GM19240 (cell line): ENCODE results near the gene GGCT.
"Not testable (repeated sequence)": the region's sequence is repeated elsewhere in the genome, so short reads cannot be mapped to it uniquely, and the experiment has no call there.

ENCODE experiments used
- DNase-seq: peaks from one replicate; pipeline ENCODE4 v3.0.0; 2011; ENCODE audit warnings: low spot score; ENCODE audit not compliant: insufficient read length

GGCT gene

DNA sequence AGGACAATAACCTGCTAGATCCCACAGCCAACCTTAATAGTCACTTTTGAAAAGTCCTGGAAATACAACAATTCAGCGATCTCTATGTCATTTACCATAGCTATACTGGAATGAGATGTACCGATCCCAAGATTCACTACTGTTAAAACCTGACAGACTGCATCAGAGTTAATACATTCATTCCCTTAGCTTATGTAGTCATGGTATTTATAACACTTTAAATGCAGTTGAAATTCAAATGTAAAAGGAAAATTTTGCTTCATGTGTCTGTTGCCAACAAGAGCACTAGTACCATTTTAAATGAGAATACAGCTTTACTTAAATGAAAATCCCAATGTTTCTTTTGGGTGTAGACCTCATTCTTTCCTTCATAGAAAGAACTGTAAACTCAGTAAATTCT, 11.1 kb upstream of the GGCT start:
- no peak for DNase-seq

DNA sequence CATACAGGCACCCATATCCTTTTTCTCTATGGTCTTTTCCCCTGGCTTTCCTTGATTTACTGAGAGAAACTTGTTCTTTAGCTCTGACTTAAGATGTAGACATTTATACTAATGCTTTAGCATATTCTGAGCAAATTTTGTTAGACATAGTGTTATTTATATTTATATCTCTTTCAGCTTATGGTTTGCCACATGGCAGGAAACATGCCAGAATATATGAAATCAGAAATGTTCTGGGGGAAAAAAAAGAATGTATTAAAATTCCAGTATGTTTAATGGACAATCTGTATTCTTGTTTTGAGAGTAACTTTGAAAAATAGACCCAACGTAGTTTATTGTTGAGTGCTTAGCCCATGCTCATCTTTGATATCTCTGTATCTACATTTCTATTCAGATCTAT, 10.1 kb upstream of the GGCT start:
- no peak for DNase-seq

DNA sequence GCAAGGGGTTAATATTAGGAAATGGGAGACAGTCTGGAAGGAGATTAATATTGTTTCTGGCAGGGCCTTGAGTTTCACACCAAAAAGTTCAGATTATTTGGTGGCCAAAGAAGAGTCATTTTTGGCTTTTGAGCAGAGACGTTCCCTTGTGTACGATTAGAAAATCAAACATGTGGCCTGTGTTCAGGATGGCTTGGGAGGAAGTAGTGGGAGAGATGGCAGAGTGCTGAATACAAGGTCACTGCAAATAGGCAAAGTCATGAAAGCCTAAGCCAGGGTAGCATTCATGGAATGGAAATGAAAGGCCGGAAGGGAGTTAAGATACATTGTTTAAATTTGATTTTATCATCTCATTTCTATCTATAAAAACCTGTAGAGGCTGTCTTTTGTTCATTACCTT, 9.5 kb upstream of the GGCT start:
- no peak for DNase-seq

DNA sequence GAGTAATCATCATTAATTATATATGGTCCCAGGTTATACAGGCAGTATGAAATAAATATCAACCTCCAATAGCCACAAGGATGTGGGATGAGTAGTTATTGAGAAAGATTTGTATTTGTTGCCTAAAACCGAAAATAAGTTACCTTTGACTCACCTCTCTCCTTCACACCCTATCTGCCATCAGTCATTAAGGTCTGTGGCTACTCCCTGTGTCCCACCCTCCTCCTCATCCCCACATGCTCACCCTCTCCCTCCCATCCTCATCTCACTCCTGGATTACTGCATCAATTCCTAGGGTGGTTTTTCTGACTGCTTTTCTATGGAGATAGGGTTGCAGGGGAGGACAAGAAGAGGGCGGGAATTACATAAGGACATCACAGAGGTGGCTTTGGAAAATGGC, 9.1 kb upstream of the GGCT start:
- no peak for DNase-seq

DNA sequence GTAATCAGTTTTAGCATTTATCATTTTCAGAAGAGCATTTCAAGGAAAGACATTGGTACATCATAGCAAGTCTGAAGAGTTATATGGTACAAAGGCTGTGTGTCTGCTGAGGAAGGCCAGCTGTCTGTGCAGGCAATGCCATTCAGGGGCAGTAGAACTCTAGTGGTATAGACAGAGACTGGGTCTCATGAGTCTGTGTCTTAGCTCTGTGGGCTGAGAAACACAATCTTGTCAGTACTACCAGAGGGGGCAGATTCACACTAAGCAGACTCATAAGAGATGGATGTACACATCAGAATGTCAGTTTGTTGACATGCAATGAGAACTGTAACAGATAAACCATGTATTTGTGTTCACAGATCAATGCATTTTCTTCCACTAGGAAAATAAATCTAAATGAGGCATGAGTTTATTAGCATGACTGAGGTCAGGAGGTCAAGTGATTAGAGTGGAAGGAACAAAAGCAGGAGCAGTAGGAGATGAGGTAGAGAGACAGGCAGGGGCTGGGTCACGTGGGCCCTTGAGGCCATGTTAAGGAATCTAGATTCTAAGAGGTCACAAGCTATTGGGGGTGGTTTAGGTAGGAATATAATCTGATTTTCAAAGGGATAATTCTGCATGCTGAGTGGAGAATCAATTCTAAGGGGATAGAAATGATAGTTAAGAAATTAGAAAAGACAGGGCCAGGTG, 7.5 kb upstream of the GGCT start:
- DNase-seq: no peak

DNA sequence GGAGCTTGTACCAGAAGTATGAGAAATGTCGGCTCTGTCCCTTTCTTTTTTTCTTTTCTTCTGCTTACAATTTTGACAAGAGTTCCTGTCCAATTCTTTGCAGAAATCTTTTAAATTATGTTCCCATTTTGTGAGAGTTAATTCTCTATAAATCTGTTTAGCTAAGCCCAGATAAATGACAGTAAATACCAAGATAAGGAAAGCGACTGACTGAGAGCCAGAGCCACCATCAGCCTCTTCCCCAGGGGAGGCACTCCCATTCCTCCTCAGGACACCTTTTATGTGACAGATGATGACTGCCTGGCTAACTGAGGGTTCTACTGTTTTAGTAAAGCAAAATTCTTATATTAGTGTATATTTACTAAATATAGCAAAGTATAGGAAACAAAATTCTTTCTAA, 6.9 kb upstream of the GGCT start:
- DNase-seq: no peak

DNA sequence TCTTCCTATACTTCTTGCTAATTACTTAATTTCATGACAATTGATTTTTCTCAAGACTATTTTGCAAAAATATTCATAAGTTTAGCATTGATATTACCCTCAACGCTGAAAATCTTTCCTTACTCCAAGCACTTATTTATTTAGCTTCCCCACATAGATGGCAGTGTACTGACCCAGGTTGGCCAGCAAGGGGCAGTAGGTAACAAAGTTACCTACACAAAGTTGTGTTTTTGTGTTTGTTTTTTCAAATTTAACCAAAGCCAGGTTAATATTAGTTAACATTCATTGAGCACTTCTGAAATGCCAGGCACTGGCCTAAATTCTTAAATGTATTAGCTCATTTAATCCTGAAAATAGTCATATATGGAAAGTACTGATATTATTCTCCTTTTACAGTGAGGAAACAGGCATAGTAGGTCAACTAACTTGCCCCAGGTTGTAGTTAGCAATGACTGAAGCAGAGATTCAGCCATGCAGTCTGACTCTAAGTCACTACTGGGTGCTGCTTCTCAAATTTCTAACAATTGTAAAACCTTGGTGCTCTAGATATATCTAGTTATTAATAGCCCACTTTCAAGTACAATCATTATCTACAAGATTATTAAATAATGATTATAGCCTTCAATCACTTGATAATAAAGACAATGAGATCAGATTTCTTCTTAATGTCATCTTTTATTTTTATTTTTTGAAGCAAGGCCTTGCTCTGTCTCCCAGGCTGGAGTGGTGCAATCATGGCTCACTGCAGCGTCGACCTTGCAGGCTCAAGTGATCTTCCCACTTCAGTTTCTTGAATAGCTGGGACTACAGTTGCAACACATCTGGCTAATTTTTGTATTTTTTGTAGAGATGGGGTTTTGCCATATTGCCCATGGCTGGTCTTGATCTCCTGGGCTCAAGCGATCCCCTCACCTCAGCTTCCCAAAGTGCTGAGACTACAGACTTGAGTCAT, 5.8 kb upstream of the GGCT start:
- DNase-seq: no peak

DNA sequence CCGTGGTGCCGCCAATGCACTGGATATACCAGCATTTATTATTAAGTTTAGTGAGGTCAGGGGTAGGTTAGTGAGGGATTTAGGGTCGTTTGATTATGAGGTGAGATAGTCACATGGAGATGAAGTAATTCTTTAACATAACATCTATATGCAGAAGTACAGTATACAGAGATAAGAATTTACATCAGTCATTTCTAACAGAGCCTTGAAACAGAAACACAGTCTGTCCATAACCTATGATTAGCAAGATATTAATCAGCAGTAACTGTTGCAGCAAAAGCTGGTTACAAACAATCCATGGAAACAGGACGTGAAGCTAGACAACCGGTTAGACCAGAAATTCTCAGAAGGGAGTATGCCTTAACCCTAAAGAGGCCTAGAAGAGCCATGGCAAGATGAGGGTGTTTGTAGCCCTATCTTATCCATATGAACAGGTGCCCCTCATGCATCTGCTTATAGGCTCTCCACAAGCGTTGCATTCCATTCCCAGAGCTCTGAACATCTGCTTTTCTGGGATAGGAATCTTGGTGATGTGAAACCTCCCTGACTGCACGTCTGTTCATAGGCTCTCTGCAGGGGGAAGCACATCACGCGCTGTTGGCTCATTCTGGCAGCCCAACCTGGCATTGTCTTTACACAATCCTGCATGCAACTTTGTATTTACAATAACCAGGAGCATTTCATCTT, 4.7 kb upstream of the GGCT start:
- DNase-seq: not testable (repeated sequence)

DNA sequence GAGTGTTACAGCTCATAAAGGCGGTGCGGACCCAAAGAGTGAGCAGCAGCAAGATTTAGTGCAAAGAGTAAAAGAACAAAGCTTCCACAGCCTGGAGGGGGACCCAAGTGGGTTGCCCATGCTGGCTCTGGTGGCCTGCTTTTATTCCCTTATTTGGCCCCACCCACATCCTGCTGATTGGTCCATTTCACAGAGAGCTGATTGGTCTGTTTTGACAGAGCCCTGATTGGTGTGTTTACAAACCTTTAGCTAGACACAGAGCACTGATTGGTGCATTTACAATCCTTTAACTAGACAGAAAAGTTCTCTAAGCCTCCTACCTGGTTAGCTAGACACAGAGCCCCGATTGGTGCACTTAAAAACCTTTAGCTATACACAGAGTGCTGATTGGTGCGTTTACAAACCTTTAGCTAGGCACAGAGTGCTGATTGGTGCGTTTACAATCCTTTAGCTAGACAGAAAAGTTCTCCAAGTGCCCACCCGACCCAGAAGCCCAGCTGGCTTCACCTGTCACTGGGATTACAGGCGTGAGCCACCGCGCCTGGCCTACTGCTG, 2.8 kb upstream of the GGCT start:
- DNase-seq: not testable (repeated sequence)

DNA sequence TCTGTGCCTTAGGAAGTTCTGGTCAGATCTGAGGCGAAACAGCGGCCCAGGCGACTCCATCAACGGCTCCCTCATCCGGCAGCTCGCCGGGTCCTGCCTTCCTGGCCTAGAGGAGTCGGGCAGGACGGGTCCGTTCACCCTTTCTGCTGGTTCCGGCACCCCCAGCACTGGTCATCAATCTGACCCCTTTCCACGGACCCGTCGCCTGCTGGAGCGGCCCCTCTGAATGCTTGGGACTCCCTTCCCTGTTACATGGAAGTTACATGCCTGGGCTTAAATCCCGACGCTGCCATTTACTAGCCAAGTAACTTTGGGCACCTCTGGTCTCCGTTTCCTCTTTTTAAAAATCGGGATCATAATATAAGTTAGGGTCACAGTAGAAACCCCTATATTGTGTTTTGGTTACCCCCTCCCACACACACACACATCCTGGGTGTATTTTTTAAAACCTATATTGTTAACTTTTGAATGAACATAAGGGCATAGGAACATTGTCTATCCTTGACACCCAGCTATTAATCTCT, 607 bp upstream of the GGCT start:
- DNase-seq: no peak

DNA sequence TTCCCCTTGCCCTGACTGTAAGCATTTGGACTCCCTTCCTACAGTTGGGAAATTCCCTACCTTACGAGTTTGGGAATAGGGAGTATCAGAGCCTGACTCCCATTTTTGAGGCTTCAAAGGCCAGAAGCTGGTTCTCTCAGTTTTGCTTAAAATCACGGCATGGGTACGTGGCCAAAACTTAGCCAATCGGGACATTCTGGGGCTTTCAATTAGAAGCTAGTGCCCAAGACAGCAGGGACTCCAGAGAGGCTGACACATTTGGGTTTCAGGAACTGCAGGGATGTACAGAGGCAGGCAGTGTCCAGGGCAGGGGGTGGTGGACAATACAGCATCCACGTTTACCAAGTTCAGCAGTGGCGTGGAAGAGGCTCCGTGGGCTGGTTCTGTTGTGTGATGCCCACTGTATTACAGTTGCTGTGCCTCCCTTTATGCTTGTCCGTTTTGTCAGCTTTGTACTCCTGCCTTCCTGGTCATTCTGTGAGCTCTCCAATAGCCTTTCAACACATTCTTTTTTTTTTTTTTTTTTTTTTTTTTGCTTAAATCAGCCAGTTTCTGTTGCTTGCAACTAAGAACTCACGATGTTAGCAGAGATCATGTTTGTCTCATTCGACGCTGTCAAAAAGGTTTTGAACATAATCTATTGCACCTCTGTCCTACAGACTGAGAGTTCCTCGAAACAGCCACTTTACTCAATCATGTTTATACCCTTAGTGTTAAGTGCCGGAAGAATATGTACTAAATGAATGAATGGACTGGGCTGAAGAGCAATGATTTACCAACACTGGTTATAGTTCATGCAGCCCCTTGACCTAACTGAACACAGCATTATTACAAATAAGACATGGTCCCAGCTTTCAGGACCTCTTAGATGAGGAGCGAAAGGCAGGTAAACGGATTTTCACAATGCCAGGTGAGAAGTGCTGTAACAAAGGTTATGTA, 1.1 kb downstream of the GGCT start:
- DNase-seq: no peak

DNA sequence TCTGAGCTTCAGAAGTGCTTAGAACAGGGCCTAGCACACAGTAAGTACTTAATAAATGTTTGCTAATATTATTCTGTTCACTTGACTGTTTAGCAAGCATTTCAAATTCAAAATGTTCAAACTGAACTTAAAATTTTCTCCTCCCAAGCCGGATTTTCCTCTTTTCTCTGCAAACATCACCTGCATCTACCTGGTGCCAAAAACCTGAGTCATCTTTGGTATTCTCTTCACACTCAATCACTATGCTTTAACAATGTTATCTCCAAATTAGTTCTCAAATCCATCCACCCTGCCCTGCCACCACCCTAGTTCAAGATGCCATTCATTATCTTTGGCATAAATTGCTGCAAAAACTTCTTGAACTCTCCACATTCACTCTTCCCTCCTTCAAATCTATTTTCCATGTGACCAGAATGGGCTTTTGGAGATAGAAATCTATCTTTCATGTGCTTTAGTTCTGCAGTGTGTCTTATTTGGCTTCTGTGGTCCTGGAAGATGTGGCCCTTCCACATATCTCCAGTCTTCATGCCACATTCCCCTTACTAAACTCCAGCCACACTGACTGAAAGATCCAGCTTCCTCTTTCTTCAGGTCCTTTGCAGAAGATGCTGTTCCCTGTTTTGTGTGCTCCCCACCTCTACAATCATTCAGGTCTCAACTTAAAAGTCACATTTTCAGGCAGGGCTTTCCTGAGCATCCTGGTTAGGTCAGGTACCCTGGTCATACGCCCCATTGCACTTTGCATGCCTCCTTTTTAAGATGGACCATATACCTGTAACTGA, 2.0 kb downstream of the GGCT start:
- no peak for DNase-seq

DNA sequence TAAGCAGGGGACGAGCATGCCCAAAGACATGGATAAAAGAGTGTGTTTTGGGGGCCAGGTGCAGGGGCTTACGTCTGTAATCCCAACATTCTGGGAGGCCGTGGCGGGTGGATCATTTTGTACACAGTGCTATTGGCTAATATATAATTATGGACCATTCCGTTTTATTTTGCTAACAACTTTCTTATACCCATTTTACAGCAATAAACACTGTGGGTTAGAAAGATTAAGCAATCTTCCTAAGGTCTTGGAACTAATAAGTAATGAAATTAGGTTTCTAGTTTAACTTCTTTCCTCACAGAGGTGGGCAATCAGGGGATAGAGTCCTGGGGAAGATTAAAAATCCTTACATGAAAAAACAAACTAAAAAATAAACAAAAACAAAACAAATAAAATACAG, 3.4 kb downstream of the GGCT start:
- DNase-seq: no peak

DNA sequence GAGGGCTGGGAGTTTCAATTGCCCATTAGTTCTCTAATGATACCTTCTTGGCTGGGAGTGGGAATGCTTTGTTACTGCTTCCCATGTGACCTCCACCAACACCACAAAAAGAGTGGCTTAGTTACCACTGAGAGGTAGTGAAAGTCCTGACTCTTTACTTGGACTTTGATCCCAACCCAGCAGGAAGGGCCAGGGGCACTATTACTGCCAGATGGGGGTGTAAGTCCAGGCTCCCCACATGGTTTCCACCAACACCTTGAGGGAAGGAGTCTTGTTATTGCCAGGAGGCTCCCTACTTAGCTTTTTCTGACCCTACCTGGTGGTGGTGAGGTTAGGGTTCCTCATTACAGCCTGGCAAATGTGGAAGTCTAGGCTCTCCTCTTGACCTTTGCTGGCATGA, 11.4 kb downstream of the GGCT start:
- no peak for DNase-seq

DNA sequence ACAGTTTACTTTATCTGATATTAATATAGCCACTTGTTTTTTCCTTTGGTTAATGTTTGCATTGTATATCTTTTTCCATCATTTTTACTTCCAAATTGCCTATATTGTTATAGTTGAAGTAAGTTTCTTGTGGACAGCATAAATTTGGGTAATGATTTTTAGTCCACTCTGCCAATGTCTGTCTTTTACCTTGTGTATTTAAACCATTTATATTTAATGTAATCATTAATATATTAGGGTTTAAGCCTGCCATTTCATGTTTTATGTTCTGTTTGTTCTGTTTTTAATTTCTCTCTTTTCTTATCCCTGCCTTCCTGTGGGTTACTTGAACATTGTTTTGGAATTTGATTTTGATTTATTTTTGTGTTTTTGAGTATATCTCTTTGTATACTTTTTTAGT, 13.2 kb downstream of the GGCT start:
- no peak for DNase-seq

DNA sequence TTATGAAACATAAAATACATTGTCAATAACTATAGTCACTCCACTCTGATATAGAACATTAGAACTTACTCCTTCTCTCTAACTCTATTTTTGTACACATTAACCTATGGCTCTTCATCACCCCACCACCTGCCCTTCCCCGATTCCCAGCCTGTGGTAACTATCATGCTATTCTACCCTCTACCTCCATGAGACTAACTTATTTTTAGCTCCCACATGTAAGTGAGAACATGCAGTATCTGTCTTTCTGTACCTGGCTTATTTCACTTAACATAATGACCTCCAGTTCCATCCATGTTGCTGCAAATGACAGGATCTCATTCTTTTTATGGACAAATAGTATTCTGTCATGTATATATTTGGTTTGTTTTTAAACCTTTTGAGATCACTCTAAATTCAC, 17.3 kb downstream of the GGCT start:
- no peak for DNase-seq

DNA sequence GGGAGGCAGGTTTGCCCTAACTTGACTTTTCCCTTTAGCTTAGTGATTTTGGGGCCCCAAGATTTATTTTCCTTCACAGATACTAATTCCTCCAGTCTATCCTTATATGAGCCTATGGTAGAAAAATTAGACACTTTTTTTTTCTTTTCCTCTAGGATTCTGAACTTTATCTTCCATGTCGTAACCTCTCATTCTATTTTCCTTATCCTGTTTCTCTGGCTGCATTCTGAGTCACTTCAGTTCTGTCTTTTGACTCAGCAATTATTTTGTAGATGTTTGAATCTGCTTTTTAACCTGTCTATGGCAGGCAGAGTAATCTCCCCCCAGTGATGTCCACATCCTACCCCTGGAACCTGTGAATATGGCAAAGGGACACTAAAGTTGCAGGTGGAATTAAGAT, 19.0 kb downstream of the GGCT start:
- DNase-seq: no peak

DNA sequence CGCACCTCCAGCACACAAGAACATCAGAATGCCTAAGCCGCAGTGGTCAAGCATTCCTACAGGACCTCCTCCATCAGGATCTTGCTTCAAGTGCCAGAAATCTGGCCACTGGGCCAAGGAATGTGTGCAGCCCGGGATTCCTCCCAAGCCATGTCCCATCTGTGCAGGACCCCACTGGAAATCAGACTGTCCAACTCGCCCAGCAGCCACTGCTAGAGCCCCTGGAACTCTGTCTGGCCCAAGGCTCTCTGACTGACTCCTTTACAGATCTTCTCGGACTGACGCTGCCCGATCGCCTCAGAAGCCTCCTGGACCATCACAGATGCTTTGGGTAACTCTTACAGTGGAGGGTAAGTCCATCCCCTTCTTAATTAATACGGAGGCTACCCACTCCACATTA, 23.2 kb downstream of the GGCT start:
- not testable (repeated sequence) for DNase-seq

DNA sequence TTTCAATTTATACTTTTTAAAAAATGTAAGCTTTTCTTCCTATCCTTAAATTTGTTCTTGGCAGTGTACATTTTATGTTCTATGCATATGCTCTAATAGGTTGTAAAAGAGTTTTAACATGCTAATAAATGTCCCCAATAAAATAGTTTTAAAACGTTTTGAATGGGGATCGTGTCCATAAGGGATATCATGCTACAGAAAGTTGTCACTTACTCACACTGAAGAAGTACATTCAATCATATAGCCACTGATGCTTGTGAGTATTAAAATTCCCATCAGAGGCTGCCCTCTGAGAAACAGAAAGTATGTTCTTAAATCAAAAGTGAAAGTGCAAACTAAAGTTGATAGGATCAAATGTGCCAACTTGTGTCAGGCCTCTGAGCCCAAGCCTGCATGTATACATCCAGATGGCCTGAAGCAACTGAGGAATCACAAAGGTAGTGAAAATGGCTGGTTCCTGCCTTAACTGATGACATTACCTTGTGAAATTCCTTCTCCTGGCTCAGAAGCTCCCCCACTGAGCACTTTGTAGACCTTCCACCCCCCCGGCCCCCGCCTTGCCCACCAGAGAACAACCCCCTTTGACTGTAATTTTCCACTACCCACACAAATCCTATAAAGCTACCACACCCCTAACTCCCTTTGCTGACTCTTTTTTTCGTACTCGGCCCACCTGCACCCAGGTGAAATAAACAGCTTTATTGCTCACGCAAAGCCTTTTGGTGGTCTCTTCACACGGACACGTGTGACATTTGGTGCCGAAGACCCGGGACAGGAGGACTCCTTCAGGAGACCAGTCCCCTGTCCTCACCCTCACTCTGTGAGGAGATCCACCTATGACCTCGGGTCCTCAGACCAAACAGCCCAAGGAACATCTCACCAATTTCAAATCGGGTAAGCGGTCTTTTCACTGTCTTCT, 25.2 kb downstream of the GGCT start:
- no peak for DNase-seq
